Fibroblast of skin of abdomen (primary cell): ENCODE measurements around the gene CACNA1C.

Experiments used
- DNase-seq: peaks from one replicate; pipeline ENCODE4 v3.0.0-alpha.2; 2013

CACNA1C gene

GRCh38 chr12:2347137-2347843 lies 294.5 kb downstream of the CACNA1C start:
- no peak for DNase-seq

GRCh38 chr12:2347844-2348481 lies 295.2 kb downstream of the CACNA1C start:
- no peak for DNase-seq

- DNase-seq: no peak
Observed at GRCh38 chr12:2348482-2348852, 295.7 kb downstream of the CACNA1C start.

- no peak for DNase-seq
Observed at GRCh38 chr12:2351161-2351560, 298.4 kb downstream of the CACNA1C start.

- DNase-seq: no peak
Observed at GRCh38 chr12:2352203-2352602, 299.4 kb downstream of the CACNA1C start.

- no peak for DNase-seq
Observed at GRCh38 chr12:2353281-2353680, 300.5 kb downstream of the CACNA1C start.

GRCh38 chr12:2353691-2354090 lies 300.9 kb downstream of the CACNA1C start:
- DNase-seq: no peak

GRCh38 chr12:2354151-2354991 lies 301.6 kb downstream of the CACNA1C start:
- no peak for DNase-seq

- no peak for DNase-seq
Observed at GRCh38 chr12:2355198-2355597, 302.4 kb downstream of the CACNA1C start.

- no peak for DNase-seq
Observed at GRCh38 chr12:2355604-2356003, 302.8 kb downstream of the CACNA1C start.

- no peak for DNase-seq
Observed at GRCh38 chr12:2356601-2357125, 303.9 kb downstream of the CACNA1C start.

GRCh38 chr12:2358986-2359658 lies 306.3 kb downstream of the CACNA1C start:
- DNase-seq: no peak

GRCh38 chr12:2359725-2360629 lies 307.2 kb downstream of the CACNA1C start:
- no peak for DNase-seq

- no peak for DNase-seq
Observed at GRCh38 chr12:2360630-2361170, 307.9 kb downstream of the CACNA1C start.

- DNase-seq: no peak
Observed at GRCh38 chr12:2363836-2364609, 311.2 kb downstream of the CACNA1C start.

- DNase-seq: no peak
Observed at GRCh38 chr12:2364631-2365051, 311.9 kb downstream of the CACNA1C start.

GRCh38 chr12:2366711-2367110 lies 313.9 kb downstream of the CACNA1C start:
- DNase-seq: no peak

- no peak for DNase-seq
Observed at GRCh38 chr12:2372178-2372577, 319.4 kb downstream of the CACNA1C start.

GRCh38 chr12:2372735-2373134 lies 319.9 kb downstream of the CACNA1C start:
- no peak for DNase-seq

GRCh38 chr12:2373307-2373706 lies 320.5 kb downstream of the CACNA1C start:
- no peak for DNase-seq
